IMR-90 (cell line): ENCODE results near the gene PXMP2. TPM values are rescaled to one million over a fixed set of nuclear protein-coding genes. Genes with fewer than 3 reads are reported as not detected.

ENCODE experiments used
- ATAC-seq: fragments of 200-7000 bp; cut with Tn5 transposase; 2 replicates; pipeline ENCODE4 v1.9.1; 2020; ENCODE audit warnings: low read depth, mild to moderate bottlenecking, moderate library complexity
- BruUV-seq: library from RNA; stranded (reverse); fragments of 400-500 nt; replicated peaks from 2 replicates; lab custom pipeline; 2021; lab: Mats Ljungman, UMichigan
- CTCF ChIA-PET: fragments of 300-600 bp; formaldehyde crosslinking; extraction: SDS; loops from one replicate; lab custom pipeline; 2021; ENCODE audit warnings: antibody characterized with exemption; lab: Yijun Ruan, JAX
- POLR2A ChIA-PET: fragments of 300-600 bp; sonication (Branson Sonifier 250); formaldehyde crosslinking; loops from one replicate; lab custom pipeline; 2022; ENCODE audit warnings: antibody characterized with exemption; ENCODE audit not compliant: unreplicated experiment; lab: Charles Lee
- DNase-seq: peaks from one replicate; pipeline ENCODE4 v3.0.0; 2013
- H2AFZ ChIP-seq: replicated peaks from 2 replicates; pipeline ENCODE3; 2013; ENCODE audit warnings: low read length, mild to moderate bottlenecking; ENCODE audit not compliant: poor library complexity
- H2AK5ac ChIP-seq: 2 replicates; pipeline ENCODE4 v1.6.1; 2013; ENCODE audit warnings: low read depth, low read length, inconsistent platforms
- H2AK9ac ChIP-seq: replicated peaks from 2 replicates; pipeline ENCODE3; 2013; ENCODE audit warnings: mild to moderate bottlenecking, low read depth, low read length, moderate library complexity; ENCODE audit not compliant: poor library complexity
- H2BK120ac ChIP-seq: 2 replicates; pipeline ENCODE4 v1.6.1; 2013; ENCODE audit warnings: low read depth, low read length, inconsistent platforms
- H2BK15ac ChIP-seq: 3 replicates; pipeline ENCODE4 v1.6.1; 2013; ENCODE audit warnings: low read depth, low read length, inconsistent platforms
- H2BK20ac ChIP-seq: 2 replicates; pipeline ENCODE4 v1.6.1; 2013; ENCODE audit warnings: low read depth, mild to moderate bottlenecking, inconsistent platforms, low read length, moderate library complexity
- H2BK5ac ChIP-seq: 2 replicates; pipeline ENCODE4 v1.6.1; 2013; ENCODE audit warnings: mild to moderate bottlenecking, low read depth, low read length, inconsistent platforms; ENCODE audit not compliant: poor library complexity, severe bottlenecking
- H3K14ac ChIP-seq: replicated peaks from 2 replicates; pipeline ENCODE4 v1.6.1; 2013; ENCODE audit warnings: low read depth, low read length, inconsistent platforms
- H3K18ac ChIP-seq: 2 replicates; pipeline ENCODE4 v1.6.1; 2013; ENCODE audit warnings: low read depth, low read length, control low read depth
- H3K23ac ChIP-seq: 2 replicates; pipeline ENCODE4 v1.6.1; 2013; ENCODE audit warnings: low read depth, low read length, inconsistent platforms
- H3K27ac ChIP-seq: 2 replicates; pipeline ENCODE4 v1.5.1; 2013; ENCODE audit warnings: mild to moderate bottlenecking, control low read depth, low read length; ENCODE audit not compliant: insufficient read depth
- H3K27me3 ChIP-seq: 2 replicates; pipeline ENCODE4 v1.6.1; 2013; ENCODE audit warnings: low read length; ENCODE audit not compliant: control insufficient read depth, insufficient read depth
- H3K36me3 ChIP-seq: 2 replicates; pipeline ENCODE4 v1.6.1; 2013; ENCODE audit warnings: low read length, mixed read lengths; ENCODE audit not compliant: control insufficient read depth, insufficient read depth
- H3K4ac ChIP-seq: 2 replicates; pipeline ENCODE4 v1.6.1; 2013; ENCODE audit warnings: low read depth, low read length, inconsistent platforms
- H3K4me1 ChIP-seq: 2 replicates; pipeline ENCODE4 v1.6.1; 2013; ENCODE audit warnings: low read length, mixed read lengths; ENCODE audit not compliant: control insufficient read depth, insufficient read depth
- H3K4me2 ChIP-seq: 2 replicates; pipeline ENCODE4 v1.6.1; 2013; ENCODE audit warnings: low read depth, mild to moderate bottlenecking, control low read depth, low read length, moderate library complexity
- H3K4me3 ChIP-seq: 2 replicates; pipeline ENCODE4 v1.5.1; 2013; ENCODE audit warnings: low read depth, mild to moderate bottlenecking, control low read depth, low read length, moderate library complexity; ENCODE audit not compliant: insufficient read depth
- H3K56ac ChIP-seq: 2 replicates; pipeline ENCODE4 v1.6.1; 2013; ENCODE audit warnings: low read length, inconsistent platforms; ENCODE audit not compliant: insufficient read depth; ENCODE audit errors: extremely low read depth
- H3K79me1 ChIP-seq, 2 experiments: 2 replicates each; pipeline ENCODE4 v1.6.1; 2013; ENCODE audit warnings: low read length in 2 of 2, inconsistent platforms in 1 of 2, low read depth in 1 of 2
- H3K9ac ChIP-seq: 2 replicates; pipeline ENCODE4 v1.6.1; 2013; ENCODE audit warnings: low read depth, low read length, control low read depth
- H3K9me1 ChIP-seq: 2 replicates; pipeline ENCODE4 v1.6.1; 2013; ENCODE audit warnings: low read length, inconsistent platforms; ENCODE audit not compliant: insufficient read depth
- H3K9me3 ChIP-seq: 2 replicates; pipeline ENCODE4 v1.6.1; 2013; ENCODE audit warnings: low read length; ENCODE audit not compliant: control insufficient read depth, insufficient read depth
- H4K20me1 ChIP-seq: 2 replicates; pipeline ENCODE4 v1.6.1; 2013; ENCODE audit warnings: low read length, inconsistent platforms; ENCODE audit not compliant: insufficient read depth
- H4K5ac ChIP-seq: 2 replicates; pipeline ENCODE4 v1.6.1; 2013; ENCODE audit warnings: mild to moderate bottlenecking, low read depth, low read length, control low read depth
- H4K8ac ChIP-seq, 2 experiments: 2 replicates each; pipeline ENCODE4 v1.6.1; 2013; ENCODE audit warnings: low read depth in 2 of 2, low read length in 2 of 2, control low read depth in 1 of 2, inconsistent platforms in 1 of 2
- H4K91ac ChIP-seq: 2 replicates; pipeline ENCODE4 v1.6.1; 2013; ENCODE audit warnings: low read depth, low read length, inconsistent platforms; ENCODE audit not compliant: insufficient read depth
- BHLHE40 ChIP-seq: fragments of 150-350 bp; IDR thresholded peaks from 2 replicates; pipeline ENCODE4 v1.6.1; 2016; ENCODE audit warnings: mild to moderate bottlenecking, low read depth, low read length
- CHD1 ChIP-seq: IDR thresholded peaks from 2 replicates; pipeline ENCODE4 v1.6.1; 2012; ENCODE audit warnings: low read depth, low read length, improper control_type of control experiment
- FOS ChIP-seq: fragments of 150-350 bp; IDR thresholded peaks from 2 replicates; pipeline ENCODE4 v1.6.1; 2016; ENCODE audit warnings: low read depth, low read length
- MAFK ChIP-seq: IDR thresholded peaks from 2 replicates; pipeline ENCODE4 v1.6.1; 2012; ENCODE audit warnings: low read depth, low read length, improper control_type of control experiment
- MXI1 ChIP-seq: IDR thresholded peaks from 2 replicates; pipeline ENCODE4 v1.6.1; 2012; ENCODE audit warnings: low read depth, mild to moderate bottlenecking, low read length, moderate library complexity, borderline replicate concordance
- SMC3 ChIP-seq: fragments of 150-350 bp; IDR thresholded peaks from 2 replicates; pipeline ENCODE4 v1.6.1; 2016; ENCODE audit warnings: low read depth, mild to moderate bottlenecking, antibody characterized with exemption, low read length, moderate library complexity
- WGBS, 2 experiments: methylation state at CpG; one replicate each; pipeline versions ENCODE4 v1.1.5 to v1.1.7; 2013; ENCODE audit warnings: missing lambda C conversion rate in 2 of 2; ENCODE audit not compliant: insufficient read length in 1 of 2; ENCODE audit errors: extremely low coverage in 2 of 2; 5-methylcytosine and 5-hydroxymethylcytosine counted together
- dilution Hi-C: fragments of 300-500 bp; cut with HindIII; formaldehyde crosslinking; loops from one replicate; pipeline ENCODE4 v1.14.3; 2018; ENCODE audit warnings: low sequenced_read_pairs; ENCODE audit not compliant: unreplicated experiment
- in situ Hi-C: fragments of 300-500 bp; cut with MboI; formaldehyde crosslinking; loops from 3 replicates; pipeline ENCODE4 v1.14.3; 2019; ENCODE audit warnings: low sequenced_read_pairs, inconsistent platforms, mixed read lengths
- intact Hi-C: fragments of 100-400 bp; cut with micrococcal nuclease; formaldehyde crosslinking; loops from 2 replicates; pipeline ENCODE4 v1.10.0; 2022
- polyA plus RNA-seq, 3 experiments: library from polyadenylated mRNA; depleted of rRNA; stranded (reverse); fragments of >200 nt; gene quantifications; 2 replicates each; pipeline ENCODE4 v1.2.3, GENCODE V29; 2012; ENCODE audit warnings: low replicate concordance in 1 of 3
- total RNA-seq: library from RNA; depleted of rRNA; stranded (reverse); fragments of >200 nt; gene quantifications from 2 replicates; pipeline ENCODE4 v1.2.3, GENCODE V29; 2012
- TF ChIP-seq, protein P1 (sequence below): fragments of 150-350 bp; IDR thresholded peaks from 2 replicates; pipeline ENCODE4 v1.6.1; 2016; ENCODE audit warnings: low read depth, mild to moderate bottlenecking, low read length, moderate library complexity, borderline replicate concordance

Gene PXMP2
- total and polyA plus RNA-seq, 2 of the 4 experiments (the other 2 are of a cell fraction): 10.9 to 20.1 TPM

GRCh38 chr12:132716356-132716755 is 29.0 kb downstream of the PXMP2 start:
- intact Hi-C loops (no loop called here), dilution Hi-C loops (no loop called here), in situ Hi-C loops (no loop called here)
- ATAC-seq: no peak
- Histone ChIP-seq H3K4me1 (0 out of 2 replicates have a peak, but pooled peaks cover 2% of the 10 kb centered on the region), H3K4me2 (no peak overlapping the region), H3K23ac (no peak overlapping the region), H3K9me1 (no peaks in the 10 kb centered on the region), H3K56ac (no peak overlapping the region), H3K9ac (no peak overlapping the region), H3K79me1 (peaks cover 16 to 48% of the 10 kb centered on the region in 2 experiments), H2AFZ (no peak overlapping the region), H3K27ac (no peak overlapping the region), H4K20me1 (peaks cover 16% of the 10 kb centered on the region), H2BK120ac (no peak overlapping the region), H4K8ac (no peak overlapping the region), H3K9me3 (no peaks in the 10 kb centered on the region), H3K4me3 (no peak overlapping the region), H4K91ac (no peak overlapping the region), H2BK15ac (no peak overlapping the region), H3K18ac (no peak overlapping the region), H3K36me3 (peaks cover 44% of the 10 kb centered on the region), H2AK5ac (no peak overlapping the region), H3K14ac (no peak overlapping the region), H4K5ac (no peak overlapping the region), H2AK9ac (no peak overlapping the region), H2BK20ac (no peak overlapping the region), H3K27me3 (no peaks in the 10 kb centered on the region), H2BK5ac (no peak overlapping the region), H3K4ac (no peak overlapping the region)
- no CpG with 5 or more reads among the region's 11 CpGs for WGBS, 2 experiments
- TF ChIP-seq SMC3 (no peak), MXI1 (no peak), MAFK (no peak), CHD1 (no peak), FOS (no peak), BHLHE40 (no peak)
- TF ChIP-seq, protein P1, sequence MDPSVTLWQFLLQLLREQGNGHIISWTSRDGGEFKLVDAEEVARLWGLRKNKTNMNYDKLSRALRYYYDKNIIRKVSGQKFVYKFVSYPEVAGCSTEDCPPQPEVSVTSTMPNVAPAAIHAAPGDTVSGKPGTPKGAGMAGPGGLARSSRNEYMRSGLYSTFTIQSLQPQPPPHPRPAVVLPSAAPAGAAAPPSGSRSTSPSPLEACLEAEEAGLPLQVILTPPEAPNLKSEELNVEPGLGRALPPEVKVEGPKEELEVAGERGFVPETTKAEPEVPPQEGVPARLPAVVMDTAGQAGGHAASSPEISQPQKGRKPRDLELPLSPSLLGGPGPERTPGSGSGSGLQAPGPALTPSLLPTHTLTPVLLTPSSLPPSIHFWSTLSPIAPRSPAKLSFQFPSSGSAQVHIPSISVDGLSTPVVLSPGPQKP: no peak
- ChIA-PET CTCF (no interaction called here), POLR2A (no interaction called here)
- no TSS peak for BruUV-seq
- DNase-seq: no peak
